ENCODE results near the gene SNRPB2.

Gene SNRPB2

GRCh38 chr20:16729565-16730460 lies at the start of gene SNRPB2:
SNRPB2 (plus strand) TSS chr20:16730026; CDS start chr20:16731703, 1,677 bp downstream.
- DNase-seq (ENCODE audit: low read depth): peak; percentile 84

DNA sequence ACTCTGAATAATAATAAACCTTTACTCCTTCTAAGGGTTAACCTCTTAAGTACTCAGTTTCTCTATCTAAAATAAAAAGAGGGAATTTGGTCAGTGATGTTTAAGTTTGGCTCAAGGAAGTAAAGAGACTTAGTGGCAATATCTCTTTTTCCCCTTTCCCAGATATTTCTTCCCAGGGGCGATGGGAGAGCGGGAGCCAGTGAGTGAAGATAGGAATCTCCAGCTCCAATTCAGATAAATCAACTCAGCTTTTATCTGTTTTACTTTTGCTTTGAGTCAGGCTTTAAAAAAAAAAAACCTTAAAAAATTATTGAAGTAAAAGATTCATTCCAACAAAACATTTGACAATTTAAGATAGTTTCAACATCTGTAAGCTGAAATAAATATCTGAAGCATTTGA lies 45.4 kb upstream of the SNRPB2 start:
- no peak for DNase-seq (ENCODE audit: low read depth)

DNA sequence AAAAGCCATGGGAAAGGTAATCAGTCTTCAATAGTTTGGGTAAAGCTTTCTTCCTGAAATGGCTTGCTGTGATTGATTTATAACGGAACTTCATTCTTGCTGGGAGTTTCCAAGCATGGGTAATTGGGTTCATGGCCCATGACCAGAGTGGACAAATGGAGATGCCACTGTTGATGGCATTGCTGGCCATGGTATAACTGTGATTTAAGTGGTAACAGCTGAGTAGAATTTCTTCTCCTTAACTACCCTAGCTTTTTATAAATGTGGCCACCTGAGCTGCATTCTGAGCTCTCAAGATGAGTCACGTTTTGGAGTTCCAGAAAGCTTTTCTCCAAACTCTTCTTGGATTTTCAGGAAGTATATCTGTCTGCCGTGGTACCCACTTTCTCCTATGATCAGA lies 39.9 kb upstream of the SNRPB2 start:
- DNase-seq (ENCODE audit: low read depth): no peak

DNA sequence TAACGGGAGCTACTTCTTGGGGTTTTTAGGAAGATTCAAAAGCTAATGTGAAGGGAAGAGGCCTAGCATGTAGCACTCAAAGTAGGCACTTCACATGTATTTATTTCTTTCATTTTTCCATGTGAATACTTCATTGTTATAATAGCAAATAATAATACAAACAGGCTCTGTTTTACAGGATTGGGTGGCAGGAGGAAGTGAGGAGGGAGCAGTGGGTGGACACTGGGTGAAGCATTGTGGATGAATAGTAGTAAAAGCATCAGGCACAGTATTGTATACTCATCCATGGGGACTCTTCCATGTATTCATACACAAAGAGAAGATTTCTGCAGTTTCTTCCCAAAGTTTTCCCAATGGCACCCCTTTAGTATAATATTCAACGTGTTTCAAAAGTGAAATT lies 38.4 kb upstream of the SNRPB2 start:
- DNase-seq (ENCODE audit: low read depth): no peak

DNA sequence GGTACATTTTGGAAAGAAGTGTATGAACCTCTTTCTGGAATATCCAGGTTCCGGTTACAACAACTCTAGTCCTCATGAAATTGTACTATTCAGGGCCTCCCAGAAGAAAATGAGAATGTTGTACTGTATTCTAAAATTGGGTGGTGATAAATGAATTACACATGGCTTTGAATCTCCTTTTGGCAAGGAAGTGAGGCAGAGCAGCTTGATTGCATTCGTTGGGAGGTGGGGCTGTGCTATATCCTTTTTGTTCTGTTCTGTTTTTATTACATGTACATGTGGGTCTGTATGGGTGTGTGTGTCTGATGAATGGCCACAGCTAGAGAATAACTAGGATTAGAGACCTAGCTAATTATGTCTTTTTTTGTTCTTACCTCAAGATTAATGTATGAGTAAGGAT lies 37.8 kb upstream of the SNRPB2 start:
- no peak for DNase-seq (ENCODE audit: low read depth)

DNA sequence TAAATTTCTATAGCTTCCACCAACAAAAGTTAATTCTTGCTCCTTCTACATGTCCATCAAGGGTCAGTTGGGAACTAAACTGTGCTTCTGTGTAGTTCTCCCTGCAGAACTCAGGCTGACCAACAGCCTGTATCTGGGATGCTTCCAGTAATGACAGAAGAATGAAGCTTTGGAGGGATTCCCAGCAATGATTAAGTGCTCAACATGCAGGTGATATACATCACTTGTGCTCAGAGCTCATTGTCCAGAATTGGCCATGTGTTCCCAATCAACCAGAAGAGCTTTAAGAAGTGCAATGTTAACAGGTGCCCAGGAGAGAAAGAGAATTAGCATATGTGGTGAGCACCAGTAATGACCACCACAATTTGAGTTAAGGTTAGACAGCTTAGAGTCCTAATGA lies 37.4 kb upstream of the SNRPB2 start:
- no peak for DNase-seq (ENCODE audit: low read depth)

DNA sequence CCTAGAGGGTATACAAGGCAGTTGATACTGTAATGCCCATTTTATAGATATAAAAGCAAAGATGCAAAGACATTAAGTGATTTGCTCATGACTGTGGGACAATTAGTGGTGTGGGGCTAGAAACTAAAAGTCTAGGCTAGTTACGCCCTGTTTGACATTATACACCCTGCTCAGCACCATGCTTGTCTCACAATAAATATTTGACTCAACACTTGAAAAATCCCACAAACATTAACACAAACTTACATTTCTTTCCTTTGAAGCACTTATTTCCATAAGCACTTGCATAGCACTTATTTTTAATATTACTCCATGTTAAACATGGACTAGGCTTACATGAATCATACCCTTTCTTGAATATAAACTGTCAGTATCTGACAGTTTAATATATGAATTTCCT lies 36.5 kb upstream of the SNRPB2 start:
- DNase-seq (ENCODE audit: low read depth): no peak

DNA sequence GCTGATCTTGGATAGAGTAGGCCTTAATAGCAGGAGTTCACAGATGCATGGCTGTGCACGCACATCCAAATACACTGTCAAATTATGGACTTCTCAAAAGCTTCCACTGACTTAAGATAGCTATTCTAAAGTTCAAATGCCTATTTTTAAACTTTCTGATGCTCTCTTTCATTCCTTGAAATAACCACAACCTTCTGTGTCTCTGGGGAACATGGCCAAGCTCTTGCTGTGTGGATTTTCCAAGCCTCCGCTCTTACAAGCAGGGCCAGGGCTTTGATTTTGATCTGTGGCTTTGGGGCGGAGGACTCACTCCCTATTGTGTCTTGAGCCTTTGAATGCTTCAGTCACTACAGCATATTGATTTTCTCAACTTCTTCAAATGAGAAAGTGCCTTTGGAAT lies 35.7 kb upstream of the SNRPB2 start:
- DNase-seq (ENCODE audit: low read depth): no peak

DNA sequence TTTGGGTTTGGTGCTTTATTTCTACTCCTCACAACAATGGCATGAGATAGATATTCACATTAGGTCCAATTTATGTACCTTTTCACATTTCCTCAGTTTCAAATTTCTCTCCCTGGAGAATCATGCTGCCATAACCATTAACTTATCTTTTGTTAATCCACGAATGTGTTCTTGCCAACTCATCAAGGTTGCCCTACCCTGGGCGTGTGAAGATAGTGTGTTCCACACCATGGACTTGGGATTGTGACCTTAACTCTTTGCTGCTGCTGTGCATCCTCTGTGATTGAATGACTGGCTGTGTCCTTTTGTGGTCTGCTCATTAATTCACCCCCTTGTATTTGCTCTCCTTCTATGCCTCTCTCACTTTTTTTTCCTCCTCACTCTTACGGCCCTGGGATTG lies 34.2 kb upstream of the SNRPB2 start:
- no peak for DNase-seq (ENCODE audit: low read depth)

DNA sequence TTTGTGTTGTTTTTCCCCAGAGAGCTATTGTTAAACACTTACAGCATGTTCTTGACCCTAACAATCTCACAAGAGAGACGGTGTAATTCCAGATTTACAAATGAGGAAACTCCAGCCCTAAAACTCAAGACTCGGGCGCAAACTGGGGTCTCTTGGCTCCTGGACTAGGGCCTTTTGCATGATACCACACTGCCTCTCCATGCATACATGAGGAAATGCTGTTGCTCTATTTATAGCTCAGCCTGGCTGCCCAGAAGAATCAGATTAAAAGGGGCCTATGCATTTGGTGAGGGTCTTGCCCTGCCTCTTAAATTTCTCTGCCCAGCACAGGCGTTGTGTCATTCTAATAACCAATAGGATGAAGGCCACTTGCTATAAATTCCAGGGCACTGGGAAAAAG lies 30.5 kb upstream of the SNRPB2 start:
- no peak for DNase-seq (ENCODE audit: low read depth)

DNA sequence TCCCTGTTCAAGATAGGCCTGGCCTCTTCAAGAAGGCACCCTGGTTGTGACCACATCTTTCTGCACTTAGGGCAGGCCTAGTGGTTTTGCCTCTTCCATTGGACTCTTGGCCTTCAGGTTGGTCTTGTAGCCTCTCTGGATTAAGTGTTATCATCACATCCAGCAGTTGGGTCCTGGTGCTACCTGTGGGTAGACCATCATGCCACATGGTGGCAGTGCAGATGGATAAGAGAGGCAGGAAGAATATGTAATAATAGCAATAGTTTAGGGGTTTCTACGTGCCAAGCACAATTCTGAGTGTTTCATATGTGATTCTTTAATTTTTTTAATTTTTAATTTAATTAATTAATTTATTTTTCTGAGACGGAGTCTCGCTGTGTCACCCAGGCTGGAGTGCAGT lies 28.5 kb upstream of the SNRPB2 start:
- DNase-seq (ENCODE audit: low read depth): no peak

DNA sequence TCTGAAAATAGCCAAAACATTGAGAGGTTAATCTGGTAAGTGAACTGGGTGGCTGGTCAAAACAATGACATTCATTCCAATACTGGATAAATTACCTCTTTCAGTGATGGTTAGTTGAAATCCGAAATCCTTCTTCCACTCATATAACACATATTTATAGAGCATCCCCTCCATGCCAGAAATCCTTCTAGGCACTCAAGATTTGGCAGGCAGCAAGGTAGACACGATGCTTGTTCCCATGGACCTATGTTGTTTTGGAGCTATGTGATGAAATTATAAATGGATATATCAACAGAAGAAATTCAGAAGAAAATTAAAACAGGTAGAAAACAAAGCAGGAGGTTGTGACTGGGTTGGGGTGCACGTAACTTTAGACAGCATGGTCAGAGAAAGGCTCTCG lies 26.3 kb upstream of the SNRPB2 start:
- DNase-seq (ENCODE audit: low read depth): no peak

- no peak for DNase-seq (ENCODE audit: low read depth)
These were observed 22.2 kb upstream of the SNRPB2 start for GRCh38 chr20:16707674-16708073.

DNA sequence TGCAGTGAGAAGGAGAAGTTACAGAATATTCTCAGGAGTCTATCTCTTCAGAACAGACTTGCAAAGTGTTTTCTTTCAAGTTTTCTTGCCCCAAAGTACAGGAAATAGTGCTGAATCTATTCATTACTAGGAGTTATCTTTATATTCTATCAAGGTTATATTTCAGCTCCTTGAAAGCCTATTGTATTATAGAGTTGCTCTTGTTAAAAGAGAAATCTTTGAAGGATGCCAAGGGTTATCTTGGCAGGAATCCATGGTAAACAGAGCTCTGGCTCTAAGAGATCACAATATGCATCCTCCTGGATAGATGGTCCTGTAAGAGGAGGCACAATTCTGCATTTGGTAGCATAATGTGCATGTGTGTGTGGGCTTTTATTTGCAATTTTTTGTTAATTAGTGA lies 21.2 kb upstream of the SNRPB2 start:
- DNase-seq (ENCODE audit: low read depth): no peak

DNA sequence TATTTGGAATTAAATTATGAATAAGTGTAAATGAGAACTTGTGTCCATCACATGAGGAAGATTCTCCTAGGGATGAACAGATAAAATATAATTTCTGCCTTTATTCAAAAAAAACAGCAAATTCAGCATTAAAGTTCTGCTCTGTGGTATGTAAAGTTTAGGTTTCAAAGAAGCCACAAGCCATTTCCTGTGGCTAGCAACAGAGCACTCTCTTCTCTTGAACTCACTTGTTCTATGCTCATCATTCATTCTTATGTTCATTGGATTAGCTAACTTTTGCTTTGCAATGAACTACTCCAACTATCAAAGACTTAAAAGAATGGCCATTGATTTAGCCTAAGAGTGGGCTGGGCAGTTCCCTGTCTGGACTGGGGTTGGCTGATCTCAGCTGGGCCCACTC lies 20.8 kb upstream of the SNRPB2 start:
- no peak for DNase-seq (ENCODE audit: low read depth)

DNA sequence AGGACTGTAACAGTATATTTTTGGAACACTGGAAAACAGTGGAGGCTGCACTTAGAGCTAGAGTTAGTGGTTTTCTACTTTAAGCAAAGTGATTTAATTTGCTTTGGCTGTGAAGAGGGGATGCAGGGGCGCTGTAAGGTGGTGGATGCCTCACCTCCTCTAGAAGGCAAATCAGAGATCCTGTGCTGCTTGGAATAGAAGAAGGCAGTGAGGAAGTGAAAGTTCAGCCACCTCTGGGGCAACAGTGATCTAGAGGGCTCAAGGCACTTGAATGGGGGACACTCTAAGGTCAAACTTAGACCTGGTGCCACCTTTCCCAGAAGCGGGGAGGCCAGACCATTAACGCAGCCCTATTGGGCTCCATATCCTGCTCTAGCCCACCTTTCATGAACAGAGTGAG lies 19.0 kb upstream of the SNRPB2 start:
- DNase-seq (ENCODE audit: low read depth): no peak

- DNase-seq (ENCODE audit: low read depth): no peak
These were observed 18.1 kb upstream of the SNRPB2 start for GRCh38 chr20:16711661-16712258.

DNA sequence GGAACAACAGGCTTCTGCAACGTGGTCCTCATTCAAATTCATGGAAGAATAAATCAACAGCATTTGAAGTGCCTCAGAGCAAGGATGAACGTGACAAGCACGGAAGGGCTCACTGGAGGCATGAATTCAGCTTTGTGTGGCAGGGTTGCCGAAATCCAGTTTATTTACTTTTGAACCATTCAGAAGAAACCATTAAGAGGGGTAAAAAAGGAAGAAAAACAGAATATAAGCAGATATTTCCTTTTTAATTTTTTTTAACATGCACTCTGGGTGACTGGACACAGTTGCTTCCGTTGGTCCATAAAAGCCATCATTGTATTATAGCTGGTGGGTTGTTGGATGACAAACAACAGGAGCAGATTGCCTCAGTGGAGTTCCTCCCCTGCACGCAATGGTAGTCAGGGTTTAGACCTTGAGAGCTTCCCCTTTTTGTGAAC lies 17.3 kb upstream of the SNRPB2 start:
- no peak for DNase-seq (ENCODE audit: low read depth)

DNA sequence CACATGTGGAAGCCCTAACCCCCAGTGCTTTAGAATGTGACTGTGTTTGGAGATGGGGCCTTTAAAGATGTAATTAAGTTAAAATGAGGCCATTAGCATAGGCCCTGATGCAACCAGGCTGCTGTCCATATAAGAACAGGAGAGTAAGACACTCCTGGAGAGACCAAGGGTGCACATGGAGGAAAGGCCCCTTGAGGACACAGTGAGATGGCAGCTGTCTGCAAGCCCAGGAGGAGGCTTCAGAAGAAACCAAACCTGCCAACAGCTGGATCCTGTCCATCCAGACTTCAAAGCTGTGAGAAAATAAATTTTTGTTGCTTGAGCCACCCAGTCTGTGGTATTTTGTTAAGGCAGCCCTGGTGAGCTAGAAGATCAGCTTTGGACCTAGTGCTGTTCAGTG lies 16.8 kb upstream of the SNRPB2 start:
- DNase-seq (ENCODE audit: low read depth): no peak

DNA sequence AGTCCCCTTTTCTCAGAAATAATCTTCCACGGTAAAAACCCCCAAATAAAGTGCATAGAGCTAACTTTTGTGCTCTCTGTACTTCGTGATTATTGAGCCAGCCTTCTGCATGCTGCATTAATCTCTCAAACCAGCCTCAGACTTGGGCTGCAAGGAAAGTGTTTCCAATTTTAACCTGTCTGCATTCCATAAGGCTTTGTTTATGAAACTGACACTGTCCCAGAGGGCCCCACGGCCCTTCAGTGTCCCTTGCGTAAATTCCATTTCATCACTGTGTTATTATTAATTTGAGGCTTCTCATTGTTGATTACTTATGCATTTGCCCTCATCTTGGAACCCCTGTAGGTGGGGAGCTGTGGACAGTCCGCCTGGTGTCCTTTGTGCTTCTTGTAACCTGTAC lies 15.6 kb upstream of the SNRPB2 start:
- no peak for DNase-seq (ENCODE audit: low read depth)

GRCh38 chr20:16714751-16715150 lies 15.1 kb upstream of the SNRPB2 start:
- DNase-seq (ENCODE audit: low read depth): no peak

DNA sequence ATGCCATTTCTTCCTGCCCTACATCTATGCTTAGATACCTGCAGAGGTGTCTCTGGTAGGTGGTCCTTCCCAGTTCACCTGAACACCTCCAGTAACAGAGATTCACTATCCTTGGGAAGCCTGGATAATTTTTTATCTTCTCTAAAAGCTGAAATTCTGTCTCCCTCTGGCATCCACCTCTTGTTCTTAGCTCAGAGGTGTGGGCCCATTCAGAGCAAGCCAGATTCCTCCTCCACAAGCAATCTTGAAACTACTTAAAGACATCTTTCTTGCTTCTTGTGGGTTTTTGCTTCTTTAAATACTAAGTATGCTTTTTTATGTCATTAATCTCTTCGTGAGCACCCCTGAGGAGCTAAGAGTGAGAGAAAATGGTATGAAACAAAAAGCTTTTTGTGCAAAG lies 10.4 kb upstream of the SNRPB2 start:
- DNase-seq (ENCODE audit: low read depth): no peak

GRCh38 chr20:16729080-16729479 lies 746 bp upstream of the SNRPB2 start:
- DNase-seq (ENCODE audit: low read depth): no peak

Data from CMK (cell line).